ENCODE data around the gene ADARB1.

GRCh38 chr21:45256021-45256911 is 181.9 kb downstream of the ADARB1 start:
- TF ChIP-seq CTCF (IDR thresholded peaks at IDR 0.05; ENCODE audit: low read depth, low read length) = no peak
- no peak for TF ChIP-seq POLR2A (IDR thresholded peaks at IDR 0.05; ENCODE audit: extremely low read depth, insufficient read length)
- peak; percentile 11; the same call in 1 of the 2 replicates for TF ChIP-seq MYC (IDR thresholded peaks at IDR 0.05; ENCODE audit: low read depth, low read length)
- TF ChIP-seq MAX (IDR thresholded peaks at IDR 0.05; ENCODE audit: low read depth, low read length) = 0 out of 2 replicates have a peak, but pooled peaks have one; percentile 13

All from NB4 (cell line).